K562 (cell line): Measurements from ENCODE around the gene TRIP10. TPM values are rescaled to one million over a fixed set of nuclear protein-coding genes. Genes with fewer than 3 reads are reported as not detected.

ENCODE experiments used
- DMBX1 ChIP-seq: fragments of 250-450 bp; sonication (Bioruptor Pico); IDR thresholded peaks from 2 replicates; pipeline ENCODE4 v1.8.0; 2022; ENCODE audit warnings: inconsistent platforms, mild to moderate bottlenecking, moderate library complexity, borderline replicate concordance
- HNRNPK ChIP-seq: fragments of 200-400 bp; formaldehyde crosslinking; IDR thresholded peaks from one replicate; pipeline ENCODE4 v1.6.1; 2018; ENCODE audit warnings: mild to moderate bottlenecking, low read depth, low read length; ENCODE audit not compliant: poor library complexity, severe bottlenecking
- MCM3 ChIP-seq: fragments of 450-650 bp; IDR thresholded peaks from 2 replicates; pipeline ENCODE4 v1.6.1; 2016
- NONO ChIP-seq, 2 experiments: fragments of 200-400 bp in 1 of 2; fragments of 450-650 bp in 1 of 2; formaldehyde crosslinking in 1 of 2; IDR thresholded peaks; 2 replicates each; pipeline ENCODE4 v1.6.1; 2017; ENCODE audit warnings: low read depth in 2 of 2, mild to moderate bottlenecking in 2 of 2, moderate library complexity in 2 of 2, low read length in 1 of 2
- RBBP5 ChIP-seq: fragments of 200-600 bp; sonication (generic); IDR thresholded peaks from 2 replicates; pipeline ENCODE4 v1.6.1; 2012; ENCODE audit warnings: borderline replicate concordance, mild to moderate bottlenecking, low read length, control low read depth, inconsistent platforms; ENCODE audit not compliant: insufficient read depth, poor library complexity, severe bottlenecking
- polyA plus RNA-seq, 8 experiments: library from polyadenylated mRNA; depleted of rRNA in 4 of 8; stranded (reverse) in 5 of 8; unstranded in 3 of 8; fragments of >200 nt; fragmentation: Nextera tagmentation in 2 of 8; fragmentation: Illumina TruSeq in 1 of 8; extraction: Ambion mirVana in 2 of 8; extraction: Trizol in 1 of 8; gene quantifications; 2 replicates each; pipeline versions ENCODE4 v1.2.1 to v1.2.3, GENCODE V29; 2011 to 2014; ENCODE audit warnings: inconsistent platforms in 1 of 8, missing spikeins in 1 of 8
- total RNA-seq, 7 experiments: library from RNA; depleted of rRNA in 6 of 7; stranded (reverse); fragments of >200 nt in 6 of 7; fragmentation: Illumina TruSeq in 2 of 7; extraction: Trizol in 2 of 7; gene quantifications; 2 replicates each; pipeline versions ENCODE4 v1.2.1 to v1.2.3, GENCODE V29; 2011 to 2021; ENCODE audit warnings: low replicate concordance in 1 of 7
- TF ChIP-seq, protein P1 (sequence below): fragments of 450-650 bp; IDR thresholded peaks from 2 replicates; pipeline ENCODE4 v1.6.1; 2016; ENCODE audit warnings: mild to moderate bottlenecking, moderate library complexity
- TF ChIP-seq, protein P2 (sequence below): fragments of 250-450 bp; sonication (Bioruptor Pico); IDR thresholded peaks from 2 replicates; pipeline ENCODE4 v1.8.0; 2021; ENCODE audit warnings: moderate library complexity, mild to moderate bottlenecking, inconsistent platforms
- TF ChIP-seq, protein P3 (sequence below): sonication (generic); formaldehyde crosslinking; IDR thresholded peaks from 2 replicates; pipeline ENCODE4 v1.9.0; 2022; ENCODE audit warnings: mild to moderate bottlenecking, missing genetic modification reagents
- TF ChIP-seq, protein P4 (sequence below): sonication (generic); formaldehyde crosslinking; IDR thresholded peaks from 2 replicates; pipeline ENCODE4 v1.8.0; 2022; ENCODE audit warnings: mild to moderate bottlenecking, missing genetic modification reagents

The TRIP10 gene
- total and polyA plus RNA-seq, 9 of the 15 experiments (the other 6 are each of a cell fraction or from before 2014, with no cell fraction given) = 1.2 to 66.8 (median 36.1) TPM

DNA sequence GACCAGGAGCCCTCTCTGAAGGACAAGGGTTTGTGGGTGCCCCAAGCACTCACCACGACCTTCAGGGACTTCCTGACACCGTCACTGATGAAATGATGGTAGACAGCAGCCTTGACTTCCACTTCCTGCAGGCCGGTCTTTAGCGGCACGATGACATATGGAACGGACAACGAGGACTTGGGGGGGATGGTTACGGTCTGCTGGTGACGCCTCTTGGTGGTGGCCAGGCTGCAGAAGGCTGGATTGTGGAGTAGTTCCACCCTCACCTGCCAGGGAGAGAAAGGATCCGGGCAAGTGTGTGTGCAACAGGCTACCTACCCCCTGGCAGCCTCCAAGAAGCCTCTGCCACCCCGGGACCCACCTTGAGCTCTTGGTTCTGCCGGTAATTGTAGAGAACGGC is 42.2 kb upstream of the TRIP10 start (continued):
- TF ChIP-seq, protein P1, sequence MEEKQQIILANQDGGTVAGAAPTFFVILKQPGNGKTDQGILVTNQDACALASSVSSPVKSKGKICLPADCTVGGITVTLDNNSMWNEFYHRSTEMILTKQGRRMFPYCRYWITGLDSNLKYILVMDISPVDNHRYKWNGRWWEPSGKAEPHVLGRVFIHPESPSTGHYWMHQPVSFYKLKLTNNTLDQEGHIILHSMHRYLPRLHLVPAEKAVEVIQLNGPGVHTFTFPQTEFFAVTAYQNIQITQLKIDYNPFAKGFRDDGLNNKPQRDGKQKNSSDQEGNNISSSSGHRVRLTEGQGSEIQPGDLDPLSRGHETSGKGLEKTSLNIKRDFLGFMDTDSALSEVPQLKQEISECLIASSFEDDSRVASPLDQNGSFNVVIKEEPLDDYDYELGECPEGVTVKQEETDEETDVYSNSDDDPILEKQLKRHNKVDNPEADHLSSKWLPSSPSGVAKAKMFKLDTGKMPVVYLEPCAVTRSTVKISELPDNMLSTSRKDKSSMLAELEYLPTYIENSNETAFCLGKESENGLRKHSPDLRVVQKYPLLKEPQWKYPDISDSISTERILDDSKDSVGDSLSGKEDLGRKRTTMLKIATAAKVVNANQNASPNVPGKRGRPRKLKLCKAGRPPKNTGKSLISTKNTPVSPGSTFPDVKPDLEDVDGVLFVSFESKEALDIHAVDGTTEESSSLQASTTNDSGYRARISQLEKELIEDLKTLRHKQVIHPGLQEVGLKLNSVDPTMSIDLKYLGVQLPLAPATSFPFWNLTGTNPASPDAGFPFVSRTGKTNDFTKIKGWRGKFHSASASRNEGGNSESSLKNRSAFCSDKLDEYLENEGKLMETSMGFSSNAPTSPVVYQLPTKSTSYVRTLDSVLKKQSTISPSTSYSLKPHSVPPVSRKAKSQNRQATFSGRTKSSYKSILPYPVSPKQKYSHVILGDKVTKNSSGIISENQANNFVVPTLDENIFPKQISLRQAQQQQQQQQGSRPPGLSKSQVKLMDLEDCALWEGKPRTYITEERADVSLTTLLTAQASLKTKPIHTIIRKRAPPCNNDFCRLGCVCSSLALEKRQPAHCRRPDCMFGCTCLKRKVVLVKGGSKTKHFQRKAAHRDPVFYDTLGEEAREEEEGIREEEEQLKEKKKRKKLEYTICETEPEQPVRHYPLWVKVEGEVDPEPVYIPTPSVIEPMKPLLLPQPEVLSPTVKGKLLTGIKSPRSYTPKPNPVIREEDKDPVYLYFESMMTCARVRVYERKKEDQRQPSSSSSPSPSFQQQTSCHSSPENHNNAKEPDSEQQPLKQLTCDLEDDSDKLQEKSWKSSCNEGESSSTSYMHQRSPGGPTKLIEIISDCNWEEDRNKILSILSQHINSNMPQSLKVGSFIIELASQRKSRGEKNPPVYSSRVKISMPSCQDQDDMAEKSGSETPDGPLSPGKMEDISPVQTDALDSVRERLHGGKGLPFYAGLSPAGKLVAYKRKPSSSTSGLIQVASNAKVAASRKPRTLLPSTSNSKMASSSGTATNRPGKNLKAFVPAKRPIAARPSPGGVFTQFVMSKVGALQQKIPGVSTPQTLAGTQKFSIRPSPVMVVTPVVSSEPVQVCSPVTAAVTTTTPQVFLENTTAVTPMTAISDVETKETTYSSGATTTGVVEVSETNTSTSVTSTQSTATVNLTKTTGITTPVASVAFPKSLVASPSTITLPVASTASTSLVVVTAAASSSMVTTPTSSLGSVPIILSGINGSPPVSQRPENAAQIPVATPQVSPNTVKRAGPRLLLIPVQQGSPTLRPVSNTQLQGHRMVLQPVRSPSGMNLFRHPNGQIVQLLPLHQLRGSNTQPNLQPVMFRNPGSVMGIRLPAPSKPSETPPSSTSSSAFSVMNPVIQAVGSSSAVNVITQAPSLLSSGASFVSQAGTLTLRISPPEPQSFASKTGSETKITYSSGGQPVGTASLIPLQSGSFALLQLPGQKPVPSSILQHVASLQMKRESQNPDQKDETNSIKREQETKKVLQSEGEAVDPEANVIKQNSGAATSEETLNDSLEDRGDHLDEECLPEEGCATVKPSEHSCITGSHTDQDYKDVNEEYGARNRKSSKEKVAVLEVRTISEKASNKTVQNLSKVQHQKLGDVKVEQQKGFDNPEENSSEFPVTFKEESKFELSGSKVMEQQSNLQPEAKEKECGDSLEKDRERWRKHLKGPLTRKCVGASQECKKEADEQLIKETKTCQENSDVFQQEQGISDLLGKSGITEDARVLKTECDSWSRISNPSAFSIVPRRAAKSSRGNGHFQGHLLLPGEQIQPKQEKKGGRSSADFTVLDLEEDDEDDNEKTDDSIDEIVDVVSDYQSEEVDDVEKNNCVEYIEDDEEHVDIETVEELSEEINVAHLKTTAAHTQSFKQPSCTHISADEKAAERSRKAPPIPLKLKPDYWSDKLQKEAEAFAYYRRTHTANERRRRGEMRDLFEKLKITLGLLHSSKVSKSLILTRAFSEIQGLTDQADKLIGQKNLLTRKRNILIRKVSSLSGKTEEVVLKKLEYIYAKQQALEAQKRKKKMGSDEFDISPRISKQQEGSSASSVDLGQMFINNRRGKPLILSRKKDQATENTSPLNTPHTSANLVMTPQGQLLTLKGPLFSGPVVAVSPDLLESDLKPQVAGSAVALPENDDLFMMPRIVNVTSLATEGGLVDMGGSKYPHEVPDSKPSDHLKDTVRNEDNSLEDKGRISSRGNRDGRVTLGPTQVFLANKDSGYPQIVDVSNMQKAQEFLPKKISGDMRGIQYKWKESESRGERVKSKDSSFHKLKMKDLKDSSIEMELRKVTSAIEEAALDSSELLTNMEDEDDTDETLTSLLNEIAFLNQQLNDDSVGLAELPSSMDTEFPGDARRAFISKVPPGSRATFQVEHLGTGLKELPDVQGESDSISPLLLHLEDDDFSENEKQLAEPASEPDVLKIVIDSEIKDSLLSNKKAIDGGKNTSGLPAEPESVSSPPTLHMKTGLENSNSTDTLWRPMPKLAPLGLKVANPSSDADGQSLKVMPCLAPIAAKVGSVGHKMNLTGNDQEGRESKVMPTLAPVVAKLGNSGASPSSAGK = peak; percentile 36; the same call in 1 of the 2 replicates
- TF ChIP-seq NONO (IDR thresholded peaks at IDR 0.05; ENCODE audit: low read depth in 2 of 2, low read length in 1 of 2) (no peak), HNRNPK (no peak), MCM3 (no peak), DMBX1 (CRISPR knock-in tag) (no peak), RBBP5 (no peak)
- TF ChIP-seq, protein P2, sequence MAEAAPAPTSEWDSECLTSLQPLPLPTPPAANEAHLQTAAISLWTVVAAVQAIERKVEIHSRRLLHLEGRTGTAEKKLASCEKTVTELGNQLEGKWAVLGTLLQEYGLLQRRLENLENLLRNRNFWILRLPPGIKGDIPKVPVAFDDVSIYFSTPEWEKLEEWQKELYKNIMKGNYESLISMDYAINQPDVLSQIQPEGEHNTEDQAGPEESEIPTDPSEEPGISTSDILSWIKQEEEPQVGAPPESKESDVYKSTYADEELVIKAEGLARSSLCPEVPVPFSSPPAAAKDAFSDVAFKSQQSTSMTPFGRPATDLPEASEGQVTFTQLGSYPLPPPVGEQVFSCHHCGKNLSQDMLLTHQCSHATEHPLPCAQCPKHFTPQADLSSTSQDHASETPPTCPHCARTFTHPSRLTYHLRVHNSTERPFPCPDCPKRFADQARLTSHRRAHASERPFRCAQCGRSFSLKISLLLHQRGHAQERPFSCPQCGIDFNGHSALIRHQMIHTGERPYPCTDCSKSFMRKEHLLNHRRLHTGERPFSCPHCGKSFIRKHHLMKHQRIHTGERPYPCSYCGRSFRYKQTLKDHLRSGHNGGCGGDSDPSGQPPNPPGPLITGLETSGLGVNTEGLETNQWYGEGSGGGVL = no peak
- TF ChIP-seq, protein P3, sequence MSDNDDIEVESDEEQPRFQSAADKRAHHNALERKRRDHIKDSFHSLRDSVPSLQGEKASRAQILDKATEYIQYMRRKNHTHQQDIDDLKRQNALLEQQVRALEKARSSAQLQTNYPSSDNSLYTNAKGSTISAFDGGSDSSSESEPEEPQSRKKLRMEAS (CRISPR knock-in tag) = no peak
- TF ChIP-seq, protein P4, sequence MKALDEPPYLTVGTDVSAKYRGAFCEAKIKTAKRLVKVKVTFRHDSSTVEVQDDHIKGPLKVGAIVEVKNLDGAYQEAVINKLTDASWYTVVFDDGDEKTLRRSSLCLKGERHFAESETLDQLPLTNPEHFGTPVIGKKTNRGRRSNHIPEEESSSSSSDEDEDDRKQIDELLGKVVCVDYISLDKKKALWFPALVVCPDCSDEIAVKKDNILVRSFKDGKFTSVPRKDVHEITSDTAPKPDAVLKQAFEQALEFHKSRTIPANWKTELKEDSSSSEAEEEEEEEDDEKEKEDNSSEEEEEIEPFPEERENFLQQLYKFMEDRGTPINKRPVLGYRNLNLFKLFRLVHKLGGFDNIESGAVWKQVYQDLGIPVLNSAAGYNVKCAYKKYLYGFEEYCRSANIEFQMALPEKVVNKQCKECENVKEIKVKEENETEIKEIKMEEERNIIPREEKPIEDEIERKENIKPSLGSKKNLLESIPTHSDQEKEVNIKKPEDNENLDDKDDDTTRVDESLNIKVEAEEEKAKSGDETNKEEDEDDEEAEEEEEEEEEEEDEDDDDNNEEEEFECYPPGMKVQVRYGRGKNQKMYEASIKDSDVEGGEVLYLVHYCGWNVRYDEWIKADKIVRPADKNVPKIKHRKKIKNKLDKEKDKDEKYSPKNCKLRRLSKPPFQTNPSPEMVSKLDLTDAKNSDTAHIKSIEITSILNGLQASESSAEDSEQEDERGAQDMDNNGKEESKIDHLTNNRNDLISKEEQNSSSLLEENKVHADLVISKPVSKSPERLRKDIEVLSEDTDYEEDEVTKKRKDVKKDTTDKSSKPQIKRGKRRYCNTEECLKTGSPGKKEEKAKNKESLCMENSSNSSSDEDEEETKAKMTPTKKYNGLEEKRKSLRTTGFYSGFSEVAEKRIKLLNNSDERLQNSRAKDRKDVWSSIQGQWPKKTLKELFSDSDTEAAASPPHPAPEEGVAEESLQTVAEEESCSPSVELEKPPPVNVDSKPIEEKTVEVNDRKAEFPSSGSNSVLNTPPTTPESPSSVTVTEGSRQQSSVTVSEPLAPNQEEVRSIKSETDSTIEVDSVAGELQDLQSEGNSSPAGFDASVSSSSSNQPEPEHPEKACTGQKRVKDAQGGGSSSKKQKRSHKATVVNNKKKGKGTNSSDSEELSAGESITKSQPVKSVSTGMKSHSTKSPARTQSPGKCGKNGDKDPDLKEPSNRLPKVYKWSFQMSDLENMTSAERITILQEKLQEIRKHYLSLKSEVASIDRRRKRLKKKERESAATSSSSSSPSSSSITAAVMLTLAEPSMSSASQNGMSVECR (CRISPR knock-in tag) = no peak
